ENCODE results near the gene NLGN4X.

NLGN4X gene

DNA sequence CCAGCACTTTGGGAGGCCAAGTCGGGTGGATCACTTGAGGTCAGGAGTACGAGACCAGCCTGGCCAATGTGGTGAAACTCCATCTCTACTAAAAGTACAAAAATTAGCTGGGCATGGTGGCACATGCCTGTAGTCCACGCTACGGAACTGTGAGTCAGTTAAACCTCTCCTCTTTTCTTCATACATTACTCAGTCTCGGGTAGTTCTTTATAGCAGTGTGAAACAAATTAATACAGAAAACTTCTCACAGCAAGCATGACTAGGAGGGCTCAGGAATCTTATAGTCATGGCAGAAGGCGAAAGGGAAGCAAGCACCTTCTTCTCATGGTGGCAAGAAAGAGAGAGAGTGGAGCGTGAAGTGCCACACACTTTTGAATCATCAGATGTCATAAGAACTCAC lies 358.9 kb downstream of the NLGN4X start:
- no peak for TF ChIP-seq JUND (IDR thresholded peaks at IDR 0.05; ENCODE audit: low read depth)
- in situ Hi-C loops (cut with HindIII; ENCODE audit: low pct_unique_long_range_greater_than_20kb, low sequenced_read_pairs), result no loop called here
- DNase-seq (ENCODE audit: low read depth in 1 of 2, low spot score in 1 of 2), result no peak

- in situ Hi-C loops (cut with HindIII; ENCODE audit: low pct_unique_long_range_greater_than_20kb, low sequenced_read_pairs), result no loop called here
- no peak for TF ChIP-seq JUND (IDR thresholded peaks at IDR 0.05; ENCODE audit: low read depth)
- no peak for DNase-seq (ENCODE audit: low read depth in 1 of 2, low spot score in 1 of 2)
These were observed 360.9 kb downstream of the NLGN4X start for GRCh38 chrX:5867778-5868177.

DNA sequence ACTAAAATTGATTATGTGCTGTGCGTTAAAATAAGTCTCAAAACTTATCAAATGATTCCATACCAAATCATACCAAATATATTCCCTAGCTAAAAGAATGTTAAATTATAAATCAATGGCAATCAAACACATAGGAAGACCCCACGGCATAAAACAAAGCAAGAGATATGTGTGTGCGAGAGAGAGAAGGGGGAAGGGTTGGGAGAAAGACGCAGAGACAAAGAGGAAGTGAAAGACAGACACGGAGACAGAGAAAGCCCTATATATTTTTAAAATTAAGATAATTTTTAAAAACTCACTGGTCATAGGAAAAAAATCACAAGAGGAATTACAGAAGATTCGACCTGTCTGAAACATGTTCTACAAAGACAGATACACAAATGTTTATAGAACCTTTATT lies 371.4 kb downstream of the NLGN4X start:
- in situ Hi-C loops (cut with HindIII; ENCODE audit: low pct_unique_long_range_greater_than_20kb, low sequenced_read_pairs), result no loop called here
- TF ChIP-seq JUND (IDR thresholded peaks at IDR 0.05; ENCODE audit: low read depth), result no peak
- DNase-seq (ENCODE audit: low read depth in 1 of 2, low spot score in 1 of 2), result no peak

- no peak for TF ChIP-seq JUND (IDR thresholded peaks at IDR 0.05; ENCODE audit: low read depth)
- DNase-seq (ENCODE audit: low read depth in 1 of 2, low spot score in 1 of 2), result no peak
- in situ Hi-C loops (cut with HindIII; ENCODE audit: low pct_unique_long_range_greater_than_20kb, low sequenced_read_pairs), result no loop called here
These were observed 375.7 kb downstream of the NLGN4X start for GRCh38 chrX:5852941-5853340.

DNA sequence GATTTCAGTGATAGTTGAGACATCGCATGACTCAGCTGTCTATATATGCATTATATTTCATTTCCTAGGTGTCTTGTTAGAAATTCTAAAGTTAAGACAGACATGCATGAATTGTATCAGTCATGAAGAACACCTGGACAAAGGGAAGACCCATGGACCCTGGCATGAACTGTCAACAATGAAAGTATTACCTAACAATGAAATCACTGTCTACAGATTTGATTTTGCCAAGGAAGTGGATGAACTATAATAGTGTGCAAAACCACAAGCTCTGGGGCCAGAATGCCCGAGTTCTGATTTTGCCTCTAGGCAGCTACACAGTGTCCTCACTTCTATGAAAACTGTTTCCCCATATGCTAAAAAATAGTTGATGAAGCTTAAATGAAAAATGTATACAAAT lies 386.1 kb downstream of the NLGN4X start:
- no peak for TF ChIP-seq JUND (IDR thresholded peaks at IDR 0.05; ENCODE audit: low read depth)
- in situ Hi-C loops (cut with HindIII; ENCODE audit: low pct_unique_long_range_greater_than_20kb, low sequenced_read_pairs), result no loop called here
- no peak for DNase-seq (ENCODE audit: low read depth in 1 of 2, low spot score in 1 of 2)

All from T47D (cell line).